ENCODE data around the gene SMAD3.

The SMAD3 gene

GRCh38 chr15:67091980-67092677, 26.7 kb downstream of the SMAD3 start:
- no peak for TF ChIP-seq CTCF (IDR thresholded peaks at IDR 0.05; ENCODE audit: low read depth, low read length, missing control alignments)
- DNase-seq (ENCODE audit: low read depth) = no peak
- in situ Hi-C loops (cut with HindIII; ENCODE audit: low sequenced_read_pairs) = no loop called here
- H3K4me3 ChIP-seq (ENCODE audit: low read depth, low read length) = no peak overlapping the region

GRCh38 chr15:67092752-67093503, 27.5 kb downstream of the SMAD3 start:
- no peak for DNase-seq (ENCODE audit: low read depth)
- no peak for TF ChIP-seq CTCF (IDR thresholded peaks at IDR 0.05; ENCODE audit: low read depth, low read length, missing control alignments)
- no peak overlapping the region for H3K4me3 ChIP-seq (ENCODE audit: low read depth, low read length)
- in situ Hi-C loops (cut with HindIII; ENCODE audit: low sequenced_read_pairs) = no loop called here

- no peak overlapping the region for H3K4me3 ChIP-seq (ENCODE audit: low read depth, low read length)
- no peak for TF ChIP-seq CTCF (IDR thresholded peaks at IDR 0.05; ENCODE audit: low read depth, low read length, missing control alignments)
- DNase-seq (ENCODE audit: low read depth) = no peak
- in situ Hi-C loops (cut with HindIII; ENCODE audit: low sequenced_read_pairs) = no loop called here
Measured at GRCh38 chr15:67093504-67093862, 28.1 kb downstream of the SMAD3 start.

- in situ Hi-C loops (cut with HindIII; ENCODE audit: low sequenced_read_pairs) = no loop called here
- TF ChIP-seq CTCF (IDR thresholded peaks at IDR 0.05; ENCODE audit: low read depth, low read length, missing control alignments) = no peak
- H3K4me3 ChIP-seq (ENCODE audit: low read depth, low read length) = no peak overlapping the region
- no peak for DNase-seq (ENCODE audit: low read depth)
Measured at GRCh38 chr15:67094001-67094826, 28.8 kb downstream of the SMAD3 start.

- TF ChIP-seq CTCF (IDR thresholded peaks at IDR 0.05; ENCODE audit: low read depth, low read length, missing control alignments) = no peak
- H3K4me3 ChIP-seq (ENCODE audit: low read depth, low read length) = no peak overlapping the region
- DNase-seq (ENCODE audit: low read depth) = no peak
- in situ Hi-C loops (cut with HindIII; ENCODE audit: low sequenced_read_pairs) = no loop called here
Measured at GRCh38 chr15:67095912-67096311, 30.5 kb downstream of the SMAD3 start.

GRCh38 chr15:67096546-67097294, 31.3 kb downstream of the SMAD3 start:
- in situ Hi-C loops (cut with HindIII; ENCODE audit: low sequenced_read_pairs) = no loop called here
- TF ChIP-seq CTCF (IDR thresholded peaks at IDR 0.05; ENCODE audit: low read depth, low read length, missing control alignments) = no peak
- no peak overlapping the region for H3K4me3 ChIP-seq (ENCODE audit: low read depth, low read length)
- DNase-seq (ENCODE audit: low read depth) = no peak
